Measurements from ENCODE around the gene PCTP.

The PCTP gene

DNA sequence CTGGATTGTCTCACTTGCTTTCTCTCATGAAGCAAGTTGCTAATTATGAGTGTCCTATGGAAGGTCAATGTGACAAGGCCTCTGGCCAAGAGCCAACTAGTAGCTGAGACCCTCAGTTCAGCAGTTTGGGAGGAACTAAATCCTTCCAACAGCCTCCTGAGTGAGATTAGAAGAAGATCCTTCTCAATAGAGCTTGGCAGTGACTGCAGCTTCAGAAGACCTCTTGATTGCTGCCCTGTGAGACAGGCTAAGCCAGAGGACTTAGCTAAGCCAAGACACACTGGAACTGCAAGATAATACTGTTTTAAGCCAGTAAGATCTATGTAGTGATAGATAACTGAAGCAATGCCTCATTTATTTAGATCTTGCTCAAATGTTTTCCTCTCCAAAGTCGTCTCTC, 34.3 kb downstream of the PCTP start:
- DNase-seq (ENCODE audit: insufficient read length, low spot score): no peak
- FAIRE-seq: no peak

DNA sequence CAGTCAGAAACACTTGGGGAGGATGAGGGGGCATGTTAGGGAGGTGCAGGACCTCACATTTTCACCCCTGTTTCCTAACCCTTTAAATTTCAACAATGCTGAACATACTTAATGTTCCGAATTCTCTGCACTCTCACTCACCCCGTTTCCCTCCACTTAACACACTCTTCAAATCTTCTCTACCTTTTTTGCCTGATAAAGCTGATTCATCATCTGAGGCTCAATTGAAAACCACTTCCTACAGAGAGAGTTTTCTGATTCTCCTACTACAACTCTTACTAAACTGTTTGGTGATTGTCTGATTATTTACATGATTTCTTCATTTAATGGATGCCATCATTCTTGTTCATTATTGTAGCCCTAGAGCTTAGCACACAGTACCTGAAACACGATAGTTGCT, 42.4 kb downstream of the PCTP start:
- FAIRE-seq (no peak), DNase-seq (ENCODE audit: insufficient read length, low spot score) (no peak)

DNA sequence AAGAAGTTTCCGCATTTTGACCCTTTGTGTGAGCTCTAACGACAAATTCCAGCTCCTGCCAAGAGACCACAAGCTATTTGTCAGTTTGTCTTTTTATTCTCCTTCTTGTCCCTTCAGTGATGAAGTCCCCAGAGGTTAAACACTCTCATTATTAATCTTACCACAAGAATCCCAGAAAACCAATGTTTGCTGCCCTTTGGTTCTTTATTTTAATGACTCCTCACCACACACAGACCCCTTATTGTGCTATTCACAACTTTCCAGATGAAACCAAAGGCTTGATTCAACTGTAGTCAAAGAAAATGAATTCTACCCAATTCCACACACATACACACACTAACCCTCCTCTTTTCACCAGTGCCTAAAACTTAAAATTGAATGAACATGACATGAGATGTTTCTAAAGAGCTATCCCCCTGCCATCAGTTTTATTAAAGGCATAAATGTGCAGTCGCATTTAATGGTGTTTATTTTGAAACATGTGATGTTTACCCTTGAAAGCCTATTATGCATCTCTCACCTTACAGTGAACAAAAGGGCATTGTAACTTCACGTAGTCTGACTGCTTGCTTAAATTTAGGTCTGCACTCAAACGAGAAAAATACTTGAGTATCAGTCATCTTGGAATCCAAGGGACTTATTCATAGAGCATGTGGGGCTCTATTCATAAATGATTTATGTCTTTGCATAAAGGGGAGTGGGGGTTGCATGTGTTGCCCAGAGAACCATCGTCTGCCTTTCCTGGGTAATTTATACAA, 44.1 kb downstream of the PCTP start:
- no peak for DNase-seq (ENCODE audit: insufficient read length, low spot score)
- no peak for FAIRE-seq

DNA sequence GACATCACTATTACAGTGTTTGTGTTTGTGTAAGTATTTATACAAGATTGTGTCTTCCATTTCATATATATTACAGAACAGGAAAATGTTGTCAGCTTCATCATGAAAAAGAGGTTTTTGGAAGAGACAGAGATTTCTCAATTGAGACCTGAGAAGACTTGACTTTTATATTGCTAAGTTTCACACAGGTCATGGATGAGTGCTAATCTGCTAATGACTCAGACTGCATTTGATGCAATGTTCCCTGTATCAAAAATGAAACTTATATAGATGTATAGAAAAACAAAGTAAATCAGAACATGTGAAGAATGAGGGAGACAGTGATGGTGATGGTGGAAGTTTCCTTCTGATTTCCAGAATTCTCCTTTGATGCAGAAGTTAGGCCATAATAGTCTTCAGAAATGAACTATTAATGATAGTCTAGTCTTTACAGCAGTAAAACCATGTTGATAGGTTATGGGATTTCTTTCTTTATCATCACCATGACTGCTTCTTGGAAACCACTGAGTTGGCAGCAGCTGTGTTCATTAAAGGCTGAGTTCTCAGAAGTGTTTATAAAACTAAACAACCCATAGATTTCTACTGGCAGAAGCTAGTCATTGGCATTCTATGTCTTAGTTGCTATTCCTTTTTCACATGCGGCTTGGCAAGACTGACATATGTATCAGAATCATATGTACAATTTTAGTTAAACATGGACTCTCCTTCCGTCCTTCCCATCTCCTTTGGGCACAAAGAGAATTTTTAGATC, 56.1 kb downstream of the PCTP start:
- FAIRE-seq (no peak), DNase-seq (ENCODE audit: insufficient read length, low spot score) (no peak)

DNA sequence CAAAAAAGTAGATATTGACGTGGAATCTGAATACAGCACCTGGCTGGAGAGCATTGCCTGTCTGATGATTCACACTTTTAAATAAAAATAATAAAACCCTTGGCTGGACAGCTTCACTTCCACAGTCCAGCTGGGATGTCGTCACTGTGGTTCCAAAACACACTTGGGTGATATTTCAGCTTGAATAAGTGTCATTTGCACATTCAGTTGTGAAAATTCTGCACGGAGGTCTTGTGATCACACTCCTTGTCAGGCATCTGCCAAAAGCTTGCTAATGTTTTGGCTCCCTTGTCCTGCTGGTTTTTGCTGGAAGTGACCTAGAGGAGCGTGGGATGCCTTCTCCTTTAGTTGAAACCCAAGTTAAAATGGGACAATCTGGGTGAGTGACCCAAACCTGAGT, 60.7 kb downstream of the PCTP start:
- DNase-seq (ENCODE audit: insufficient read length, low spot score): no peak
- no peak for FAIRE-seq

DNA sequence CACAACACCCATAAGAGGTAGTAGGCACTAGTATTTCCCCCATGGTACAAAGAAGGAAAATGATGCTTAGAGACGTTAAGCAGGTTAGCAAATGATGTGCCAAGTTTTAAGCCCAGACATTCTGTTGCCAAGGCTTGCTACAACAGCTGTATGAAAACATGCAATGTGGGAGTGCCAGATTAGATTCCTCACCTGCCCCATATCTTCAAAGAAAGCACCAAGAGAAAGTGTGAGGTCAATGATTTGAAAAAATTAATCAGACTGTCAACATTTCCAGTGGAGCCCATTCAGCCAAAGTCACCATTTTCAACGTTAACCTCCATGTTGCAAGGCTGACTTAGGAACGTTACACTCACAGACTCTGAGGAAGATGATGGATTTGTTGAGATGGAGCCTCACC, 61.5 kb downstream of the PCTP start:
- FAIRE-seq: no peak

DNA sequence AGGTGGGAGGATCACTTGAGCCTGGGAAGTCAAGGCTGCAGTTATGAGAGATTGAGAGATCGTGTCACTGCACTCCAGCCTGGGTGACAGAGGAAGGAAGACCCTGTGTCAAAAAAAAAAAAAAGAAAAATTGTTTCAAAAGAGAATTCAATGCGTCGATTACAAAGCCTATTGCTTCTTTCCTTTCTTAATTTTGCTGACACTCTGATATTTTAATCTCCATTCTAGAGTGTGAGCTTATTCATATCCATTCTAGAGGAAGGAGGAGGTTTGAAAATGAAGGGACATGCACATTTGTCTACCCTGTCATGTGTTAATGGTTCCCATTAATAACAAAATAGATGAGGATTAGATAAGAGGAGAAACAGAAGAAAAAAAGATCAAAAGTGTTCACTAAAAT, 63.1 kb downstream of the PCTP start:
- no peak for DNase-seq (ENCODE audit: insufficient read length, low spot score)
- no peak for FAIRE-seq

More for the DNA sequence above, 61.5 kb downstream of the PCTP start:
- DNase-seq (ENCODE audit: insufficient read length, low spot score): no peak

DNA sequence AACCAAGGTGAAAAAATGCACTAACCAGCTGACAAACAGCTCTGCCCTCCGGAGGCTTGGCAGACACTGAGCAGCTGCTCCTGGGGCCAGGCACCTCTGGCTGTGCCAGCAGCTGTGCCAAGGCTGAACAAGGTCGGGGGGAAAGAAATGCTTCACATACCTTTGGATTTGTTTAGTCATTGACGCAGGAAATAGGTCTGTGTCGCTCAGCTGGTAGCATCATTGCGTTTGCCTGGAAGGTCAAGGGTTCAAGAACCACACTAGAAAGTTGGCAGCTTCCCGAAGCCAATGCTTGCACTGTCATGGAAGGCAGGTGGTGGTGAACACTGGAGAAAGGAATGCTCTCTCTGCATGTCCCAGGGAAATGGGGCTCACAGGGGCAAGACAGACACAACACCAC, 63.5 kb downstream of the PCTP start:
- FAIRE-seq (no peak), DNase-seq (ENCODE audit: insufficient read length, low spot score) (no peak)

DNA sequence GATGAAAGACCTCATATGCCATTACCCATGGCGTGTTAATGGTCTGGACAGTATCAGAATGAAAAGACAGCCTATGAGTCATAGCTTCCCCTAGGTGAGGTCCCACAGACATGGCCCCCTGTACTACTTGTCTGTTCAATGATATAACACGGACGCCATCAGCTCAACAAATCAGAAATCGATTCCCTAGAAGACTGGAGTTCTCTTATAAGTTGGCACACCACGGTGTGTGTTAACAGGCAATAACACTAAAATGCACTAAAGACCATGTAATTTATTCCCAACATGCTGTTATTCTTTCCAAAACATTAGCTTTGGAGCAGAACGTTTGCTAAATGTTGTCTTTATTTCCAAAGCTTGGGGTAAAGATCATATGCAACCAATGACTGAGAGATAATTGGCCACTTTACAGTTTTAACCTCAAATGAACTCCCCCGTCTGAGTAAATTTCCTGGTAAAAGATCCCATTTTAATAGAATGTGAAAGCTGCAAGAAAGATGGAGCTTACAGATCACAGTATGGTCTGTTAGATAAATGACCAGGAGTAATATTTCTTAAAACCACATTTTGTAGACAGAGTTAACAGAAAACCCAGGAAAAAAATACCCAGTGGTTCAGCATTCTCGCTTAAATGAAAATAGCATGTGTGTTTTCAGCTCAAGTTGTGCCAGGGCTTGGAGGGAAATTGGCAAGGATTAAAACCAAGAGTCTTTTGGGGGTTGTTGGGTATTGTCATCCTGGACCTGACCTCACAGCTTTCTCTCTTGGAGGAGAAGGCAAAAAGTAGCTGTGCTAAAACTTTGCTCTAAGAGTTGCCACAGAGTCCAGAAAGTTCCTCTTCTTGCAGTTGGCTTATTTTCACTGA, 65.9 kb downstream of the PCTP start:
- DNase-seq (ENCODE audit: insufficient read length, low spot score) (no peak), FAIRE-seq (no peak)

DNA sequence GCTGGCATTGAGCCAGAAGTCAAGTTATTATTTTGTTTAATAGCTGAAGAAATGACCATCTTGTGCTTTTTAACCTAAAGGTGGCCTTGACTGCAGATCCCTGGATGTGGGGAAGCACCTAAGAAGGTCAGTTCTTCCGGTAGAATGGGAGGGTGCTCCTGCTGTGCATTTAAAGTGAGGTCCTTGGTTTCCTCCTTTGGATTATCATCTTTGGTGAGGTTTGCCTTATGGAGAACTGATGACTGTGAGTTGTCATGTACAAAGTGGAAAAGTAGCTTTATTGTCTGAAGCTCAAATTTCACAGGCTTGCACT, 66.5 kb downstream of the PCTP start:
- DNase-seq (ENCODE audit: insufficient read length, low spot score) (no peak), FAIRE-seq (no peak)

DNA sequence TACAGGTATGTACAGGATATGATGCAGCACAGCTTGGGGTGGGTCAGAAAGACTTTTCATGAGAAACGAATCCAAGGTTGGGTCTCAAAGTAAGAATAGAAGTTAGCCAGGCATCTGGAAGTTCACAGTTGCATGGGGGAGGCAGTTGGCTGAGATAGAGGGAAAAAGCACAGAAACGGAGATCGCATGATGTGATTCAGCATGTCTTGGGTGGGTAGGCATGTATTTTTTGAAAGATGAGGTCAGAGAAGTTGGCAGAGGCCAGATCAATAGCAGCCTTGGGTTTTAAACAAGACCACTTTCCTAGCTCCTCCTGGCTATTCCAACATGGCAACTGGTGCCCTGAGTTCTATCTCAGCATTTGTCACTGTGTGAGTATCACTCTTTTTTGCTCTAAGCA, 67.2 kb downstream of the PCTP start:
- DNase-seq (ENCODE audit: insufficient read length, low spot score) (no peak), FAIRE-seq (no peak)

DNA sequence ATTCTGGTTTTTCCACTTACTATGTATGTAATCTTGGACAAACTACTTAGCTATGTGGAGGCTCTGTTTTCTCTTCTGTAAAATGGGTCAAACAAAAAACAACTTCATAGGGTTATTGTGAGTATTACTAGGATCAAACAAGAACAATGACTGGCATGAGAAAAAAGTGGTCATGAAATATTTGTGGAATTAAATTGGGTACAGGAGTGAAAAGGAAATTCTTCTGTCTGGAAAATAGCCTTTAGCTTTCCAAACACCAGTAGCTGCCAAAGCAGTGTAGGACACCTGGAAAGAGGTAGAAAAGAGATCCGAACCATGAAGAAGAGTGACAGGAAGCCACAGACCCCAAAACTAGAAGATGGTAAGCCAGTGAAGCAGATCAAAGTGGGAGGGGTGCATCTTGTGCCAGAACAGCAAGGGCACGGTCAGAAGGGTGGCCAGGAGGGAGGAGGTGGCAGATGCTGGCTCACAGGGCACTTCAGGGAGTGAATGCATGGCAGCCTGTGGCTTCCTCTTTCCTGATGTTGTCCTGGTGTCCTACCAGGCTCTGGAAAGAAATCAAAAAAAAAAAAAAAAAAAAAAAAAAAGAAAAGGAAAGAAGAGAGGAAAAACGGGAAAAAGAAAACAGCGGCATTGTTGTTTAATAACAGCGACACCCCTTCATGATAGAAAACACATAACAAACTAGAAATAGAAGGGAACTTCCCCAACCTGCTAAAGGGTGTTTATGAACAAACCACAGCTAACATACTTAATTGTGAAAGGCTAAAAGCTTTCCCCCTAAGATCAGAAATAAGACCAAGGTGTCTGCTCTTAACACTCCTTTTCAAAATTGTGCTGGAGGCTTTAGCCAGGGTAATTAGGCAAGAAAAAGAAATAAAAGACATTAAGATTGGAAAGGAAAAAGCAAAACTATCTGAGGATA, 67.9 kb downstream of the PCTP start:
- DNase-seq (ENCODE audit: insufficient read length, low spot score) (no peak), FAIRE-seq (no peak)

DNA sequence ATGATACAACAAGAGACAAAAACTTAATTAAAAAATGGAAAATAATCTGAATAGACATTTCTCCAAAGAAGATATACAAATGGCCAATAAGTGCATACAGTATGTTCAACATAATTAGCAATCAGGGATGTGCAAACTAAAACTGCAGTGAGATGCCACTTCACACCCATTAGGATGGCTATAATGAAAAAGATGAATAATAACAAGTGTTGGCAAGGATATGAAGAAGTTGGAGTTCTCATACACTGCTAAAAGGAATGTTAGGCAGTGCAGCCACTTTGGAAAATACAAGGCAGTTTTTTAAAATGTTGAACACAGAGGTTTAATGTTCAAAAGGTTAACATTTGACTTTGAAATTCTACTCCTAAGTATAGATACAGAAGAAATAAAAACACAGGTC, 69.8 kb downstream of the PCTP start:
- no peak for FAIRE-seq
- no peak for DNase-seq (ENCODE audit: insufficient read length, low spot score)

DNA sequence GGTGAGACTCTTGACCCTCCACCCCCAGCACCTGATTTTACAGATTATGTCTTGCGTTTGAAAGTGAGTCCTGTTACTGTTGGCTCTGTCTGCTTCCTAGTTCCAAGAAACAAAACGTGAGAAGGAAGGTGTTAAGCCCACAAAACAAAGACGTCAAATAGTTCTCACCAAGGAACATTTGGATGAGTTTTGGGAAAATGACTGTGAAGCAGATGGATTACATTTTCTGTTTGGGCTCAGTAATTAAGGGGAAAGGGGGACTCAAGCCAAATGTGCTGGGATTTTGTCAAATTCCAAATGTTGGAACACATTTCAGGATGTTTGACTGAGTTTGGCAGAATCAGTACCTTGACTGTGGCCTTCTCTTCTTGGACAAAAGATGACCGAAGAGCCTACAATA, 71.2 kb downstream of the PCTP start:
- no peak for DNase-seq (ENCODE audit: insufficient read length, low spot score)
- no peak for FAIRE-seq

DNA sequence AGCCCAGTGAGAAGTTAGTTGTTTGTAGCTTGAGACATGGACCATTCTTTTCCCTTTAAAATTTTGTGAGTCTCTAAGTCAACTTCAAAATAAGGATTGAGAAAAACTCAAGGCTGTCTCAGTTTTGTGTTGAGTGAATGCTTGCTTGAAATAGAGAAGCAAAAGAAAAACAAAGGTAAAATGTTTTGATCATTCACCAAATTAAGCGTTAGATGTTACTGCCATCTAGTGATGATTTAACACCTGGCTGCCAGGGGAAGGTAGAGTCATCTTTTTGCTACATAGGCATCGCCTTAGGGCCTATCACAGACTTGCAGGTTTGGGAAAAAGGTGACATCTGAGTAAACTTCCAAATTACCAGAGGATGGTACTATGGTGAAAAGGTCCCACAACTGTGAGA, 74.4 kb downstream of the PCTP start:
- FAIRE-seq (no peak), DNase-seq (ENCODE audit: insufficient read length, low spot score) (no peak)

All from HTR-8/SVneo (cell line).